Fibroblast of lung (primary cell): ENCODE measurements around the gene DVL1. TPM values are rescaled to one million over a fixed set of nuclear protein-coding genes. Genes with fewer than 3 reads are reported as not detected.

ENCODE experiments used
- DNase-seq, 2 donors: peaks; one replicate each; pipeline versions ENCODE4 v3.0.0 to v3.0.0-alpha.2; 2010; ENCODE audit warnings: low read depth in 2 of 2
- H2AFZ ChIP-seq: 2 replicates; pipeline ENCODE4 v1.5.1; 2012; ENCODE audit warnings: low read length, control low read depth, inconsistent platforms
- H3K27ac ChIP-seq: 2 replicates; pipeline ENCODE4 v1.5.1; 2011; ENCODE audit warnings: low read length, control low read depth; ENCODE audit not compliant: insufficient read depth
- H3K27me3 ChIP-seq: 2 replicates; pipeline ENCODE4 v1.5.1; 2011; ENCODE audit warnings: mild to moderate bottlenecking, low read length; ENCODE audit not compliant: control insufficient read depth, insufficient read depth
- H3K36me3 ChIP-seq: 2 replicates; pipeline ENCODE4 v1.5.1; 2011; ENCODE audit warnings: low read length; ENCODE audit not compliant: control insufficient read depth, insufficient read depth
- H3K4me1 ChIP-seq: 2 replicates; pipeline ENCODE4 v1.5.1; 2011; ENCODE audit warnings: low read length; ENCODE audit not compliant: control insufficient read depth, insufficient read depth; ENCODE audit errors: extremely low read depth
- H3K4me2 ChIP-seq: 2 replicates; pipeline ENCODE4 v1.5.1; 2011; ENCODE audit warnings: low read length, control low read depth; ENCODE audit not compliant: insufficient read depth; ENCODE audit errors: extremely low read depth
- H3K4me3 ChIP-seq, 4 experiments: fragments of 200-600 bp in 1 of 4; sonication (generic) in 1 of 4; replicated peaks in 1 of 4; 2 replicates each; pipeline ENCODE4 v1.5.1; 2011 to 2016; ENCODE audit warnings: low read length in 4 of 4, low read depth in 3 of 4, mild to moderate bottlenecking in 3 of 4, control low read depth in 2 of 4, inconsistent platforms in 1 of 4, mixed read lengths in 1 of 4; ENCODE audit not compliant: insufficient read depth in 1 of 4; ENCODE audit errors: control extremely low read depth in 1 of 4
- H3K79me2 ChIP-seq: 2 replicates; pipeline ENCODE4 v1.5.1; 2012; ENCODE audit warnings: mild to moderate bottlenecking, low read length, inconsistent platforms; ENCODE audit not compliant: control insufficient read depth, insufficient read depth
- H3K9ac ChIP-seq: 2 replicates; pipeline ENCODE4 v1.5.1; 2011; ENCODE audit warnings: mild to moderate bottlenecking, low read length, control low read depth; ENCODE audit not compliant: insufficient read depth
- H3K9me3 ChIP-seq: 2 replicates; pipeline ENCODE4 v1.5.1; 2012; ENCODE audit warnings: low read depth, low read length; ENCODE audit not compliant: control insufficient read depth, insufficient read depth
- H4K20me1 ChIP-seq: 2 replicates; pipeline ENCODE4 v1.5.1; 2011; ENCODE audit warnings: low read length; ENCODE audit not compliant: control insufficient read depth, insufficient read depth; ENCODE audit errors: extremely low read depth
- EZH2 ChIP-seq: IDR thresholded peaks from 2 replicates; pipeline ENCODE4 v1.5.1; 2012; ENCODE audit warnings: low read length, control low read depth, mild to moderate bottlenecking; ENCODE audit errors: missing control alignments
- polyA minus RNA-seq: library from RNA; depleted of rRNA, polyadenylated mRNA; stranded (reverse); fragments of >200 nt; gene quantifications from 2 replicates; pipeline ENCODE4 v1.2.3, GENCODE V29; 2011; ENCODE audit warnings: low replicate concordance
- polyA plus RNA-seq, 2 donors: library from polyadenylated mRNA; depleted of rRNA in 1 of 2; stranded (reverse) in 1 of 2; unstranded in 1 of 2; fragments of >200 nt; gene quantifications; 2 replicates each; pipeline ENCODE4 v1.2.1, GENCODE V29; 2011 to 2012; ENCODE audit warnings: missing spikeins in 1 of 2
- total RNA-seq: library from RNA; depleted of rRNA; stranded (reverse); fragments of >200 nt; gene quantifications from 2 replicates; pipeline ENCODE4 v1.2.1, GENCODE V29; 2014
- TF ChIP-seq, protein P1 (sequence below), 2 donors: IDR thresholded peaks in 1 of 2; conservative IDR thresholded peaks in 1 of 2; 1 replicate in 1 of 2; 2 replicates in 1 of 2; pipeline ENCODE4 v1.5.1; 2011 to 2012; ENCODE audit warnings: low read length in 2 of 2, control low read depth in 1 of 2, inconsistent platforms in 1 of 2, low read depth in 1 of 2, mild to moderate bottlenecking in 1 of 2

Gene DVL1
- 78.3 and 107 TPM in 2 replicates for total RNA-seq
- 9.1 and 12.5 TPM in 2 replicates for polyA plus RNA-seq
- 23.4 and 43.6 TPM in 2 replicates for polyA plus RNA-seq (2012)
- 14.8 and 16.0 TPM in 2 replicates for polyA minus RNA-seq

DNA sequence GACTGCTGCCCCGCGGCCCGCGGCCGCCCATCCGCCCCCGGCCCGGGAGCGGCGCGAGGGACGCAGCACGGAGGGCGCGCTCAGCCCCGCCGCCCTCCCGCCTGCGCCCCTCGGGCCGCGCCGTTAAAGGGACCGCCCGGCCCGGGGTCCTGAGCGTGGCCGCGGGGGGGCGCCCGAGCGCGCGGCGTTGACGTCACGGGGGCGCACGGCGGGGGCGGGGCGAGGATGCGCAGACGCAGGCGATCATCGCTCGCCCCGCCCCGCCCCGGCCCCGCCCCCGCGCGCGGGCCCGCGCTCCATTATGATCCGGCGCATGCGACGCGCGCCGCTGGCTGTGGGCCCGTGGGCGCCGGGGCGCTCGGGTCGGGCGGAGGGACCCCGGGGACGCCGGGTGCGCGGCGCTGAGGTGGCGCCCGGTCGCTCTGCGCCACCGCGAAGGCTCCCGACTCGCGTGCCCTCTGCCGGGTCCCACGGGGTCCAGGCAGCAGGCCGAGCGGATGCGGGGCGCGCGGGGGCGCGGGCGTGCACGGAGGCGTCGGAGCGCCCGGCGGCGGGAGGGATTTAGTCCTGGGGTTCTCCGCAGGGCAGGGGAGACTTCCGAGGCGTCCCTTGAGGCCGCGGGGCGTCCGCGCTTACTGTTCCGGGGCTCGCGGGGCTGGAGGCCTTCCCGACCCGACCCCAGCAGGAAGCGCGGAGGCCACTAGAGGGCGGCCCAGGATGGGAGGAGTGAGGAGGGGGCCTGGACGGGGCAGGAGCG, at the start of gene DVL1:
Gene DVL1 (minus strand): TSS at position 163 of the 757 bp plus-strand sequence. CDS start 353 bp downstream, outside the sequence.
- Histone ChIP-seq H3K9ac (peak within 1 kb of the TSS; percentile 69), H3K36me3 (peaks cover 20% of the 10 kb centered on the region), H3K4me2 (peak within 1 kb of the TSS; percentile 89), H4K20me1 (no peaks in the 10 kb centered on the region), H3K4me3 (peak within 1 kb of the TSS; percentile 74 to 82 (median 78)), H3K79me2 (peaks cover 69% of the 10 kb centered on the region), H3K4me1 (peaks cover 42% of the 10 kb centered on the region), H3K9me3 (no peaks in the 10 kb centered on the region), H3K27me3 (no peaks in the 10 kb centered on the region), H3K27ac (peak within 1 kb of the TSS; percentile 66), H2AFZ (no peak within 1 kb of the TSS)
- DNase-seq = peak; percentile 62 to 77
- TF ChIP-seq, protein P1, sequence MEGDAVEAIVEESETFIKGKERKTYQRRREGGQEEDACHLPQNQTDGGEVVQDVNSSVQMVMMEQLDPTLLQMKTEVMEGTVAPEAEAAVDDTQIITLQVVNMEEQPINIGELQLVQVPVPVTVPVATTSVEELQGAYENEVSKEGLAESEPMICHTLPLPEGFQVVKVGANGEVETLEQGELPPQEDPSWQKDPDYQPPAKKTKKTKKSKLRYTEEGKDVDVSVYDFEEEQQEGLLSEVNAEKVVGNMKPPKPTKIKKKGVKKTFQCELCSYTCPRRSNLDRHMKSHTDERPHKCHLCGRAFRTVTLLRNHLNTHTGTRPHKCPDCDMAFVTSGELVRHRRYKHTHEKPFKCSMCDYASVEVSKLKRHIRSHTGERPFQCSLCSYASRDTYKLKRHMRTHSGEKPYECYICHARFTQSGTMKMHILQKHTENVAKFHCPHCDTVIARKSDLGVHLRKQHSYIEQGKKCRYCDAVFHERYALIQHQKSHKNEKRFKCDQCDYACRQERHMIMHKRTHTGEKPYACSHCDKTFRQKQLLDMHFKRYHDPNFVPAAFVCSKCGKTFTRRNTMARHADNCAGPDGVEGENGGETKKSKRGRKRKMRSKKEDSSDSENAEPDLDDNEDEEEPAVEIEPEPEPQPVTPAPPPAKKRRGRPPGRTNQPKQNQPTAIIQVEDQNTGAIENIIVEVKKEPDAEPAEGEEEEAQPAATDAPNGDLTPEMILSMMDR (conservative IDR thresholded peaks at IDR 0.05 in 1 of 2, IDR thresholded peaks at IDR 0.05 in 1 of 2; ENCODE audit: low read depth in 1 of 2, low read length in 2 of 2) = peak; percentile 8 to 28
- no peak for TF ChIP-seq EZH2

DNA sequence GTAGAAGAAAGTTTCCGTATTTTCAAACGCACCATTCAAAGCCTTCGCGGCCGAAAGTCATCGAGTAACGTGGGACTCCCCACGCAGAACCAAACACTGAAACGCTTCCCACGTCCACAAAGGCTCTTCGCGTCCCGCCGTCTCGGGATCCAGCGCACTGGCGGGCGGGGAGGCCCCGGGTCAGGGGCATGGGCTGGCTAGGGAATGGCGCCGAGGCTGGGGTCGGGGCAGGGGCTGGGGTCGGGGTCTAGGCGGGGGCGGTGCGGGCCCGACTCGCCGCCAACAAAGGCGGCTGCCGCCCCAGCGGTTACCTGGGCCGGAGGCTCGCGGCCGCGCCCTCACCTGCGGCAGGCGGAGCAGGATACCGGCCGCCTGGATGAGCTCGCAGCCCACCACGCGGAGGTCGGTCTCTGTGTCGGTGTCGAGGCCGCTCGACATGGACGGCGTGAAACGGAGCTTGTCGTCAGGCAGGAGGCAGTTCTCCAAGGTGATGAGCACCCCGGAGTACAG, 49.5 kb upstream of the DVL1 start:
- no peak for DNase-seq
- peaks cover 32% of the 10 kb centered on the region for H3K36me3 ChIP-seq
- no peaks in the 10 kb centered on the region for H3K9me3 ChIP-seq
- H3K79me2 ChIP-seq = peaks cover 57% of the 10 kb centered on the region
- peak overlapping the region; percentile 85 for H3K27ac ChIP-seq
- TF ChIP-seq EZH2 = no peak
- H2AFZ ChIP-seq = peak overlapping the region; percentile 82
- no peaks in the 10 kb centered on the region for H4K20me1 ChIP-seq
- peaks cover 18% of the 10 kb centered on the region for H3K4me1 ChIP-seq
- peak overlapping the region; percentile 93 for H3K4me2 ChIP-seq
- H3K4me3 ChIP-seq = peak overlapping the region; percentile 53 to 99 (median 94)
- H3K27me3 ChIP-seq = no peaks in the 10 kb centered on the region
- H3K9ac ChIP-seq = peak overlapping the region; percentile 92

DNA sequence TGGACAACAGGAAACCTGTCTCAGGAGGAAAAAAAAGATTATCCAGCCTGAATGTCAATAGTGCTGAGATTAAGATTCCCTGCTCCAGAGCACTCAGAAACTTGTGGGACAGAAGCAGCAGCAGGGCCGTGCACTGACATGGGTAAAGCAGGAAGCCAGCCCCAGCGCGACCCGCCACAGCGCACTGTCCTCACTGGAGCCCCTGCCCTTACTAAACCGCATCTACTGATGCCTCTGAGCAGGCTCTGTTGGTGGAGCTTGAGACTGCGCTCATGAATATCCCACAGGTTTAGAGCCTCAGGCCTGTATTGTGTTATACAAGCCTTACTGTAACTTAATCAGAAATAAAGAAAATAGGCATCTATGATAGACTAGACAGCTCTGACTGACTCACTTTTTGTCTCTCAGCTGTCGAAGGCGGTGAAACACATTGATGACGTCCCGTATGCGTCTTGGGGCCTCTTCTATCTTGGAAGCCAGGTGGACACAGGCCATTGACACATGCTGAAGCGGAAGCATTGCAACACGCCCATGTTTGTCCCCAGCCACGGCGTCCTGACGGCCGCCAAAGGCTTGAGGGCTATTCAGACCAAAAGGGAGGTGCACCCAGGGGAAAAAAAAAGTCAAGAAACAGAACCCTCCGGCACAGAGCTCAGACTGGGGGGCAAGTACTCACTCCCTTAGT, 48.8 kb upstream of the DVL1 start:
- Histone ChIP-seq H3K4me1 (peaks cover 18% of the 10 kb centered on the region), H3K27me3 (no peaks in the 10 kb centered on the region), H3K4me2 (peak overlapping the region; percentile 93), H3K79me2 (peaks cover 59% of the 10 kb centered on the region), H3K27ac (peak overlapping the region; percentile 85), H2AFZ (no peak overlapping the region), H3K4me3 (peak overlapping the region; percentile 53 to 99 (median 94)), H3K9me3 (no peaks in the 10 kb centered on the region), H3K36me3 (peaks cover 37% of the 10 kb centered on the region), H4K20me1 (no peaks in the 10 kb centered on the region), H3K9ac (peak overlapping the region; percentile 92)
- DNase-seq = peak; percentile 26 to 36
- TF ChIP-seq, protein P1 (conservative IDR thresholded peaks at IDR 0.05 in 1 of 2, IDR thresholded peaks at IDR 0.05 in 1 of 2; ENCODE audit: low read depth in 1 of 2, low read length in 2 of 2) = no peak
- no peak for TF ChIP-seq EZH2
